Stimulated activated naive B cell treated with anti-CD40 and anti-IgM and Interleukin-4, amounts not matched to agents 10 μg/mL and 1 μg/mL and 100 μg/mL, for 72 hours (primary cell): ENCODE results near the gene TRAIP.
A peak's percentile ranks its signal among the peaks of the same experiment; 100 is the strongest.

Experiments used
- ATAC-seq, 2 donors: fragments of 150-1000 bp; cut with Tn5 transposase; replicated peaks; 2 replicates each; pipeline ENCODE4 v1.10.0; 2021; ENCODE audit warnings: moderate library complexity in 1 of 2
- DNase-seq: peaks from one replicate; pipeline ENCODE4 v3.0.0; 2021
- H3K27ac Mint-ChIP-seq: one replicate; pipeline ENCODE4 v1.8.0; 2022; ENCODE audit warnings: mild to moderate bottlenecking, mixed read lengths
- H3K27me3 Mint-ChIP-seq, 2 donors: one replicate each; pipeline ENCODE4 v1.8.0; 2022; ENCODE audit warnings: mixed read lengths in 2 of 2
- H3K36me3 Mint-ChIP-seq, 2 donors: one replicate each; pipeline ENCODE4 v1.8.0; 2022; ENCODE audit warnings: mixed read lengths in 2 of 2, mild to moderate bottlenecking in 1 of 2
- H3K4me1 Mint-ChIP-seq, 2 donors: one replicate each; pipeline ENCODE4 v1.8.0; 2022; ENCODE audit warnings: mixed read lengths in 2 of 2, mild to moderate bottlenecking in 1 of 2
- H3K4me3 Mint-ChIP-seq, 2 donors: one replicate each; pipeline ENCODE4 v1.8.0; 2022; ENCODE audit warnings: mild to moderate bottlenecking in 2 of 2, mixed read lengths in 2 of 2, moderate library complexity in 1 of 2
- H3K9me3 Mint-ChIP-seq, 2 donors: one replicate each; pipeline ENCODE4 v1.8.0; 2022; ENCODE audit warnings: mixed read lengths in 2 of 2, mild to moderate bottlenecking in 1 of 2

The TRAIP gene

GRCh38 chr3:49799105-49799504, 57.3 kb downstream of the TRAIP start:
- ATAC-seq: no peak
- Mint-ChIP-seq H3K4me3 (no peak overlapping the region), H3K36me3 (no peaks in the 10 kb centered on the region), H3K27ac (no peak overlapping the region), H3K4me1 (peaks cover 9 to 17% of the 10 kb centered on the region in 2 donors), H3K9me3 (no peaks in the 10 kb centered on the region), H3K27me3 (peaks cover 9 to 22% of the 10 kb centered on the region in 2 donors)
- DNase-seq: no peak

GRCh38 chr3:49794926-49795905, 61.1 kb downstream of the TRAIP start:
- peaks cover 0 to 2% of the 10 kb centered on the region in 2 donors for H3K4me1 Mint-ChIP-seq
- H3K36me3 Mint-ChIP-seq: no peaks in the 10 kb centered on the region
- no peaks in the 10 kb centered on the region for H3K9me3 Mint-ChIP-seq
- ATAC-seq (no peak), DNase-seq (no peak)
- H3K27ac Mint-ChIP-seq: no peak overlapping the region
- H3K27me3 Mint-ChIP-seq: peaks cover 0 to 7% of the 10 kb centered on the region in 2 donors
- no peak overlapping the region for H3K4me3 Mint-ChIP-seq

- H3K4me1 Mint-ChIP-seq: peaks cover 0 to 4% of the 10 kb centered on the region in 2 donors
- H3K9me3 Mint-ChIP-seq: no peaks in the 10 kb centered on the region
- no peak for DNase-seq
- peaks cover 0 to 7% of the 10 kb centered on the region in 2 donors for H3K27me3 Mint-ChIP-seq
- no peaks in the 10 kb centered on the region for H3K36me3 Mint-ChIP-seq
- H3K4me3 Mint-ChIP-seq: no peak overlapping the region
- H3K27ac Mint-ChIP-seq: no peak overlapping the region
- no peak for ATAC-seq
Observed at GRCh38 chr3:49794431-49794830, 61.9 kb downstream of the TRAIP start.

- DNase-seq (no peak), ATAC-seq (no peak)
- no peaks in the 10 kb centered on the region for H3K36me3 Mint-ChIP-seq
- peaks cover 0 to 4% of the 10 kb centered on the region in 2 donors for H3K4me1 Mint-ChIP-seq
- H3K9me3 Mint-ChIP-seq: no peaks in the 10 kb centered on the region
- no peak overlapping the region for H3K4me3 Mint-ChIP-seq
- no peak overlapping the region for H3K27ac Mint-ChIP-seq
- H3K27me3 Mint-ChIP-seq: peaks cover 0 to under 1% of the 10 kb centered on the region in 2 donors
Observed at GRCh38 chr3:49793486-49794085, 62.8 kb downstream of the TRAIP start.

- Mint-ChIP-seq H3K27me3 (peaks cover 0 to 3% of the 10 kb centered on the region in 2 donors), H3K4me1 (peaks cover 0 to 4% of the 10 kb centered on the region in 2 donors), H3K9me3 (no peaks in the 10 kb centered on the region), H3K4me3 (no peak overlapping the region), H3K36me3 (no peaks in the 10 kb centered on the region), H3K27ac (no peak overlapping the region)
- ATAC-seq: no peak
- DNase-seq: no peak
Observed at GRCh38 chr3:49792371-49793150, 63.8 kb downstream of the TRAIP start.

GRCh38 chr3:49791571-49791970, 64.8 kb downstream of the TRAIP start:
- Mint-ChIP-seq H3K4me1 (peaks cover 4 to 12% of the 10 kb centered on the region in 2 donors), H3K27me3 (peaks cover 0 to 3% of the 10 kb centered on the region in 2 donors), H3K36me3 (no peaks in the 10 kb centered on the region), H3K9me3 (no peaks in the 10 kb centered on the region), H3K27ac (no peak overlapping the region), H3K4me3 (no peak overlapping the region)
- DNase-seq: no peak
- no peak for ATAC-seq

GRCh38 chr3:49790626-49791411, 65.5 kb downstream of the TRAIP start:
- DNase-seq: no peak

GRCh38 chr3:49788056-49788455, 68.3 kb downstream of the TRAIP start:
- Mint-ChIP-seq H3K9me3 (no peaks in the 10 kb centered on the region), H3K4me3 (no peak overlapping the region), H3K27ac (no peak overlapping the region), H3K36me3 (peaks cover 2 to 4% of the 10 kb centered on the region in 2 donors), H3K27me3 (peaks cover 0 to 3% of the 10 kb centered on the region in 2 donors), H3K4me1 (peaks cover 7 to 26% of the 10 kb centered on the region in 2 donors)
- ATAC-seq: no peak
- DNase-seq: no peak

More at GRCh38 chr3:49790626-49791411, 65.5 kb downstream of the TRAIP start:
- Mint-ChIP-seq H3K4me1 (peaks cover 4 to 14% of the 10 kb centered on the region in 2 donors), H3K27ac (no peak overlapping the region), H3K4me3 (no peak overlapping the region), H3K27me3 (peaks cover 0 to 3% of the 10 kb centered on the region in 2 donors), H3K36me3 (no peaks in the 10 kb centered on the region), H3K9me3 (no peaks in the 10 kb centered on the region)
- ATAC-seq: no peak

- ATAC-seq: no peak
Observed at GRCh38 chr3:49787536-49787935, 68.8 kb downstream of the TRAIP start.

GRCh38 chr3:49787182-49787464, 69.2 kb downstream of the TRAIP start:
- no peak for DNase-seq
- no peaks in the 10 kb centered on the region for H3K9me3 Mint-ChIP-seq
- peaks cover 7 to 26% of the 10 kb centered on the region in 2 donors for H3K4me1 Mint-ChIP-seq
- no peak for ATAC-seq
- peak overlapping the region; percentile 99 for H3K27ac Mint-ChIP-seq
- H3K4me3 Mint-ChIP-seq: peak overlapping the region; percentile 91 to 93
- H3K36me3 Mint-ChIP-seq: peaks cover 2 to 4% of the 10 kb centered on the region in 2 donors
- peaks cover 0 to 3% of the 10 kb centered on the region in 2 donors for H3K27me3 Mint-ChIP-seq

More at GRCh38 chr3:49787536-49787935, 68.8 kb downstream of the TRAIP start:
- Mint-ChIP-seq H3K9me3 (no peaks in the 10 kb centered on the region), H3K27ac (no peak overlapping the region), H3K27me3 (peaks cover 0 to 3% of the 10 kb centered on the region in 2 donors), H3K4me1 (peaks cover 7 to 26% of the 10 kb centered on the region in 2 donors), H3K36me3 (peaks cover 2 to 4% of the 10 kb centered on the region in 2 donors), H3K4me3 (peak overlapping the region in 1 of 2 donors; percentile 91)
- no peak for DNase-seq

GRCh38 chr3:49786357-49787181, 69.8 kb downstream of the TRAIP start, which contains the start of gene IP6K1:
IP6K1 (minus strand) TSS chr3:49786542; CDS start chr3:49748040, 38,502 bp downstream.
- peaks cover 7 to 26% of the 10 kb centered on the region in 2 donors for H3K4me1 Mint-ChIP-seq
- peaks cover 2 to 4% of the 10 kb centered on the region in 2 donors for H3K36me3 Mint-ChIP-seq
- peak within 1 kb of the TSS; percentile 99 for H3K27ac Mint-ChIP-seq
- no peaks in the 10 kb centered on the region for H3K9me3 Mint-ChIP-seq
- peak; percentile 100 for DNase-seq
- H3K4me3 Mint-ChIP-seq: peak within 1 kb of the TSS; percentile 91 to 93
- peak; percentile 99 for ATAC-seq
- peaks cover 0 to 3% of the 10 kb centered on the region in 2 donors for H3K27me3 Mint-ChIP-seq

GRCh38 chr3:49785565-49786356, 70.6 kb downstream of the TRAIP start:
- peaks cover 10 to 34% of the 10 kb centered on the region in 2 donors for H3K4me1 Mint-ChIP-seq
- H3K27ac Mint-ChIP-seq: peak overlapping the region; percentile 99
- peak overlapping the region; percentile 91 to 93 for H3K4me3 Mint-ChIP-seq
- H3K36me3 Mint-ChIP-seq: peaks cover 5 to 8% of the 10 kb centered on the region in 2 donors
- DNase-seq: no peak
- no peaks in the 10 kb centered on the region for H3K9me3 Mint-ChIP-seq
- ATAC-seq: peak; percentile 58 to 59
- H3K27me3 Mint-ChIP-seq: peaks cover 0 to 3% of the 10 kb centered on the region in 2 donors
